Medulla oblongata (tissue), 1 donor: ENCODE results near the gene HSPA1A.
"Not testable (repeated sequence)": the region's sequence is repeated elsewhere in the genome, so short reads cannot be mapped to it uniquely, and the experiment has no call there.

ENCODE experiments used
- DNase-seq: peaks from one replicate; pipeline ENCODE4 v3.0.0-alpha.2; 2015; ENCODE audit errors: extremely low spot score

Gene HSPA1A

DNA sequence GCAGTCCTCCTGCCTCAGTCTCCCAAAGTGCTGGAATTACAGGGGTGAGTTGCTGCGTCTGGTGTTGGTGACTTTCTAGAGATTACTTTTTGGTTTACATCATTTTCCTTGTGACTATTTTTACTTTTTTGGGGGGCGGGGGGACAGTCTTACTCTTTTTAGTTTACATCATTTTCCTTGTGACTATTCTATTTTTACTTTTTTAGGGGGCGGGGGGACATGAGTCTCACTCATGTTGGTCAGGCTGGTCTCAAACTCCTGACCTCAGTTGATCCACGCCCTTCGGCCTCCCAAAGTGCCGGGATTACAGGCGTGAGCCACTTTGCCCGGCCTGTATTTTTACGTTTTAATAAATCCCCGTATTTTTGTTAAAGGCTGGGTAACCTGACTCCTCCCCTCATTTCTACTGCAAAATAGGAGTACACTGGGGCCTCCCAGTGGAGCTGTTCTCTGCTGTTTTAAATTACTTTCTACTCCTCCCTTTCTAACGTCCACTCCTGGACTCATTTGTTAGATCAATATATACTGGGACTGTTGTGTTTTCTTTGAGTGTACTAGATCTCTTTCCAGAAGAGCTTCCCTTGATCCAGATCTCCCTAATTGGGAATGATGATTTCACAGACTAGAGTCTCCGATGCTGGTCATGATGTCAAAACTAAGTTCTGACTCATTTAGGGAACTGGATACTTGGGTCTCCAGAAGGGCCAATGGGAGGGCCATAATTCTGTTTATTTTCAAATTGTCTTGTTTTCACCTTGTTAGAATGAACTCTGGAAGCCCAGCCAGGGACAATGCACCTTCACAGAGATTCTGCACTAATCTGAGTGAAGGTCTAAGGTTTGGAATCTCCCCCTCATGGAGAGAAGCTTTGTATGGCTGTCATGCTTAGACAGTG, 21.4 kb downstream of the HSPA1A start:
- DNase-seq, result no peak

DNA sequence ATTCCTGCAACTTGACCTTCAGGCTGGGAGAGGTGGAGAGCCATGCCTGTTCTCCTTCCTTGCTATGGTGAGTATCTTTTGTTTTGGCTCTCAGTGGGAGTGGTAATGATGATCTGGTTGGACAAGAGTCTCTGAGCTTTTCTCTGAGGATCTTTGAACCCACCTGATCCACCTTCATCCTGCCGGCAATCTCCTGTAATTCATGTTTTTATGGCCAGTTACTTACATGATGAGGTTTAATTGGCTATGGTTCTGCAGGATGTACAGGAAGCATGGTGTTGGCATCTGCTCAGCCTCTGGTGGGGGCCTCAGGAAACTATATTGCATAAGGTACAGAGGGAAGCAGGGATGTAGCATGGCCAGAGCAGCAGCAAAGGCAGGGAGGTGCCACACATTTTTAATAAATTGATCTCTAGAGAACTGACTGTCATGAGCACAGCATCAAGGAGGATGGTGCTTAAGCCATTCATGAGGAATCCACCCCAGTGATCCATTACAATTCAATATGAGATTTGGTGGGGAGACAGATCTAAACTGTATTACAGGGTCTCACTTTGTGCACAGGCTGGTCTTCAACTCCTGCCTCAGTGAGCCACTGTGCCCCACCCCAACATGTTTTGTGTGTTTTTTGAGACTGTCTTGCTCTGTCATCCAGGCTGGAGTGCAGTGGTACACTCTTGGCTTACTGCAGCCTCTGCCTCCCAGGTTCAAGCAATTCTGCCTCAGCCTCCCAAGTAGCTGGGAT, 22.2 kb downstream of the HSPA1A start:
- DNase-seq, result no peak

DNA sequence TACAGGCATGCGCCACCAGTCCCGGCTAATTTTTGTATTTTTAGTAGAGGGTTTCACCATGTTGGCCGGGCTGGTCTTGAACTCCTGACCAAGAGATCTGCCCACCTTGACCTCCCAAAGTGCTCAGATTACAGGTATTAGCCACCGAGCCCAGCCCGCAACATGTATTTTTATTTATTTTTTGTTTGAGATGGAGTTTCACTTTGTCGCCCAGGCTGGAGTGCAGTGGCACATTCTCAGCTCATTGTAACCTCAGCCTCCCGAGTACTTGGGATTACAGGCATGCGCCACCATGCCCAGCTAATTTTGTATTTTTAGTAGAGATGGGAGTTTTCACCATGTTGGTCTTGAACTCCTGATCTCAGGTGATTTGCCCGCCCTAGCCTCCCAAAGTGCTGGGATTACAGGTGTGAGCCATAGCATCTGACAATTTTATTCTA, 22.8 kb downstream of the HSPA1A start:
- DNase-seq, result not testable (repeated sequence)

- DNase-seq, result no peak
Observed at GRCh38 chr6:31838968-31839367, 23.6 kb downstream of the HSPA1A start.

DNA sequence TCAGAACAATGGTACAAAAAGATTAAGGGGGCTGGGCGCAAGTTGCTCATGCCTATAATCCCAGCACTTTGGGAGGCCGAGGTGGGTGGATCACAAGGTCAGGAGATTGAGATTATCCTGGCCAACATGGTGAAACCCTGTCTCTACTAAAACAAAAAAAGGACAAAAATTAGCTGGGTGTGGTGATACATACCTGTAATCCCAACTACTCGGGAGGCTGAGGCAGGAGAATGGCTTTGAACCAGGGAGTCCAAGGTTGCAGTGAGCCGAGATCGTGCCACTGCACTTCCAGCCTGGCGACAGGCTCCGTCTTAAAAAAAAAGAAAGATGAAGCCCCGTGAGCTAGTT, 24.4 kb downstream of the HSPA1A start:
- not testable (repeated sequence) for DNase-seq

- DNase-seq, result no peak
Observed at GRCh38 chr6:31842053-31842452, 26.7 kb downstream of the HSPA1A start.

DNA sequence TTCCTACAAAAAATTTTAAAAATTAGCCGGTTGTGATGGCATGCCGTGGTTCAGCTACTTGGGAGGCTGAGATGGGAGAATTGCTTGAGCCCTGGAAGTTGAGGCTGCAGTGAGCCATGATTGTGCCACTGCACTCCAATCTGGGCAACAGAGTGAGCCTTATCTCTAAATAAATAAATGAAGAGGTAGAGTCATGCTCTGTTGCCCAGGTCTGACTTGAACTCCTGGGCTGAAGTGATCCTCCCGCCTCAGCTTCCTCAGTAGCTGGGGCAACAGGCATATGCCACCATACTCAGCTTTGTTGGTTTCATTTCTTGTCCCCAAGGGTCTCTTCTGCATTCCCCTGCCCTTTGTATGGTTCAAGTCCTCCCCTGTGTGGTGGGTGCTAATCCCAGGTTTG, 29.2 kb downstream of the HSPA1A start:
- DNase-seq, result no peak

DNA sequence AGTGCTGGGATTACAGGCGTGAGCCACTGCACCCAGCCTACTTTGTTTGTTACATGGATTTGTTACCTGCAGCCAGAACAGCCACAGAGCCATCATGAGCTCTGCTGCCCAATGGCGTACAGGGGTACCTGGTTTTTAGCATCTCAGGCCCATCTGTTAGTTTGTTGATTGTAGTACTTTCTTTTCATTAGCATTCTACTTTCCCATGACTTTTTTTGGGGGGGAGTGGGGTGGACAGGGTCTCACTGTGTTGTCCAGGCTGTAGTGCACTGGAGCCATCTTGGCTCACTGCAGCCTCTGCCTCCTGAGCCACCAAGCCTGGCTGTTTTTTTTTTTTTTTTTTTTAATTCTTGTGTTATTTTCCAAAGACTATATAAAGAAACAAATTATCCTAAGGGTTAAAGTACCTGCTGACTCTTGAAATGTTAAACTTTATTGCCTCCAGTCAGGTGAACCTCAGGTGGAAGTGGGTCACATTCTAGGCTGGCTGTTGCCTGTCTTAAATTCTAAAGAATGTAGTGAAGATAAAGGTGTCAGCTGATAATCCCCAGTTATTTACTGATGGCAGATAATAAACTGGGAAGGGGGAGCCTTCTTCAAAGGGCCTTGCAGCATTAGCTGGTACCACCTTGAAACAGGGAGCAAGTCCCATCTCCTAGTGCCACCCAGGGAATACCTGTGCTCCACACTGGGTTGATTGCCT, 32.1 kb downstream of the HSPA1A start:
- no peak for DNase-seq

GRCh38 chr6:31850765-31851484, 35.6 kb downstream of the HSPA1A start:
- no peak for DNase-seq

GRCh38 chr6:31851485-31851832, 36.1 kb downstream of the HSPA1A start:
- DNase-seq, result no peak

- DNase-seq, result not testable (repeated sequence)
Observed at GRCh38 chr6:31851980-31852718, 36.8 kb downstream of the HSPA1A start.

- DNase-seq, result not testable (repeated sequence)
Observed at GRCh38 chr6:31857774-31858173, 42.4 kb downstream of the HSPA1A start.

DNA sequence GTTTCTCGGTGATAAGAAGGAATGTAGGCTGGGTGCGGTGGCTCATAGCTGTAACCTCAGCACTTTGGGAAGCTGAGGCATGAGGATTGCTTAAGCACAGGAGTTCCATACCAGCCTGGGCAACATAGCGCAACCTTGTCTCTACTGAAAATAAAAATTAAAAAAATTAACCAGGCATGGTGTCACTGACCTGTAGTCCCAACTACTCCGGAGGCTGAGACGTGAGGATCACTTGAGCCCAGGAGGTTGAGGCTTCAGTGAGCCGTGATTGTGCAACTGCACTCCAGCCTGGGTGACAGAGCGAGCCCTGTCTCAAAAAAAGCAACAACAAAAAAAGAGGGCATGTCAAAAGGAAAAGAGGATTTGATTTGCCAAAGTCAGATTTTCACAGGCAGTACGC, 43.4 kb downstream of the HSPA1A start:
- DNase-seq, result no peak

GRCh38 chr6:31859923-31860322, 44.6 kb downstream of the HSPA1A start:
- DNase-seq, result no peak

DNA sequence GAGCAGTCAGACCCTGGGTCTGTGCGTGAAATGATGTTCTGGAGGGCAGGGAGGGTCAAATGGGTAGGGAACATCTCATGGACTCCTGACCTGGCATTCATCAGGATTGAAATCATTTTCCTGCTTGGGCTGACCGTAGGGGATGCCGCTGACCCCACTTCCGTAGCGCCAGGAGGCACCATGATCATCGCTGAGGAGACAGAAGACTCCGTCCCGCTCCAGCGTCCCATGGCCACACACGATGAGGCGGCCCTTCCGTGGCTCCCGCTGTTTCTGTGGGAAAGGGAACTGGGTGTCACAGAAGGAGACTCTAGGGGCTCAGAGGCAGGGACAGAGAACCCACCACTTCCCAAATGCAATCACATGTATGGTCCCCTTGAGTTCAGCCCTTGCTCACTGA, 45.0 kb downstream of the HSPA1A start:
- DNase-seq, result no peak

GRCh38 chr6:31861150-31861549, 45.8 kb downstream of the HSPA1A start:
- DNase-seq, result no peak

- peak; percentile 16 for DNase-seq
Observed at GRCh38 chr6:31861919-31862343, 46.6 kb downstream of the HSPA1A start.

DNA sequence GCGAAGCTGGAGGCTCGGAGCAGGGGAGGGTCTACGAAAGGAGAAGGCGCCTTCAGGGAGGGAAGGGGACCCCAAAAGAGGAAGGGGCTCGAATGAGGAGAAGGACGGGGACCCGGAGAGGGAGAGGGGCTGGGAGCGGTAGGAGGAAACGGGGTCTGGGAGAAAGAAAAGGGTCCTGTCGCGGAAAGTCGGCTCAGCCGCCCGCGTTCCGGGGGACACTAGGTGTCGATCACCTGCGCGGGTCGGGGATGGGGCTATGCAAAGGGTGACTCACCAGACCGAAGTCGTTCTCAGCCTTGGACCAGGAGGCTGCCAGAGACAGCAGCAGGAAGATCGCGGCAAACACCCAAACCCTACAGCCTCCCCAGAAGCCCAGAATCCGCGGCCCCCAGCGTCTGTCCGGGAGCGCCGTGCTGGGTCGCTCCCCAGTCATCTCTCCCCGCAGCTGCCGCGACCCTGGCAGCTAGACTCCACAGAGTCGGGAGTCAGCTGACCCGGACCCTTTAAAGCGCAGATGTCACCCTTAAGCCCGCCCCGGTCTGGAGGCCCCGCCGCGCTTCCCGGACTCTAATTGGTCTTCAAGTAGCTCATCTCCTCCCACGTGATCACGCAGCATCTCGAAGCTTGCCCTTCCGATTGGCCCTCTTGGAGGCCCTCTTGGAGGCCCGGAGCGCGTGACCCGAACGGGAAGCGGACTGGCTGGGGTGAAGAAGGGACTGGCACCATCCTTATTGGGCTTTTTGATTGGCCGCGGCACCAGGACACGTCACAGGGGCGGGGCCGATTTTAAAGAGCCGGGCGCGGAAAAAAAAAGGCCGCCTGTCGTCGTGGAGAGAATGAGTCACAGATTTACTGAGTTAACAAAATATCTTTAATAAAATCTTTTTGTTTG, 47.2 kb downstream of the HSPA1A start, which contains the start of gene NEU1:
NEU1 (minus strand) TSS at position 478 of the 892 bp plus-strand sequence; CDS start at position 433, 45 bp downstream.
- DNase-seq, result peak; percentile 100

GRCh38 chr6:31864123-31864562, 48.8 kb downstream of the HSPA1A start:
- DNase-seq, result not testable (repeated sequence)

GRCh38 chr6:31864818-31865204, 49.5 kb downstream of the HSPA1A start:
- no peak for DNase-seq
